HAP-1 (cell line): Measurements from ENCODE around the gene DTNBP1.

Experiments used
- DNase-seq, 2 experiments: peaks; one replicate each; pipeline ENCODE4 v3.0.0-alpha.2; 2016 to 2020; ENCODE audit warnings: low spot score in 2 of 2
- H3K27me3 ChIP-seq: fragments of 250-450 bp; sonication (Bioruptor Pico); 2 replicates; pipeline ENCODE4 v1.5.1; 2020; ENCODE audit warnings: low read depth, mild to moderate bottlenecking, moderate library complexity
- H3K36me3 ChIP-seq: fragments of 250-450 bp; sonication (Bioruptor Pico); replicated peaks from 2 replicates; pipeline ENCODE4 v1.5.1; 2020; ENCODE audit warnings: mild to moderate bottlenecking
- H3K4me1 ChIP-seq: fragments of 250-450 bp; sonication (Bioruptor Pico); 2 replicates; pipeline ENCODE4 v1.5.1; 2020; ENCODE audit warnings: mild to moderate bottlenecking
- H3K4me3 ChIP-seq: fragments of 250-450 bp; sonication (Bioruptor Pico); 2 replicates; pipeline ENCODE4 v1.5.1; 2020; ENCODE audit warnings: mild to moderate bottlenecking, moderate library complexity
- H3K9me3 ChIP-seq: fragments of 250-450 bp; sonication (Bioruptor Pico); 2 replicates; pipeline ENCODE4 v1.5.1; 2020; ENCODE audit warnings: mild to moderate bottlenecking, moderate library complexity
- in situ Hi-C: fragments of 300-500 bp; cut with MboI; formaldehyde crosslinking; loops from 3 replicates; pipeline ENCODE4 v1.14.3; 2020; ENCODE audit warnings: low sequenced_read_pairs, inconsistent platforms, mixed read lengths

Gene DTNBP1, protein sequence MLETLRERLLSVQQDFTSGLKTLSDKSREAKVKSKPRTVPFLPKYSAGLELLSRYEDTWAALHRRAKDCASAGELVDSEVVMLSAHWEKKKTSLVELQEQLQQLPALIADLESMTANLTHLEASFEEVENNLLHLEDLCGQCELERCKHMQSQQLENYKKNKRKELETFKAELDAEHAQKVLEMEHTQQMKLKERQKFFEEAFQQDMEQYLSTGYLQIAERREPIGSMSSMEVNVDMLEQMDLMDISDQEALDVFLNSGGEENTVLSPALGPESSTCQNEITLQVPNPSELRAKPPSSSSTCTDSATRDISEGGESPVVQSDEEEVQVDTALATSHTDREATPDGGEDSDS

GRCh38 chr6:15662326-15663129 lies at the start of gene DTNBP1:
Gene DTNBP1, minus strand, starts transcription at chr6:15663028. Its CDS starts 159 bp downstream, at chr6:15662869.
- Histone ChIP-seq H3K36me3 (peaks cover 4% of the 10 kb centered on the region; the same call in 1 of the 2 replicates), H3K27me3 (peaks cover 2% of the 10 kb centered on the region; the same call in 1 of the 2 replicates), H3K4me3 (peak within 1 kb of the TSS; percentile 74), H3K4me1 (peaks cover 21% of the 10 kb centered on the region), H3K9me3 (no peaks in the 10 kb centered on the region)
- DNase-seq, result peak; percentile 64 to 90
- in situ Hi-C loops, result no loop called here

DNA sequence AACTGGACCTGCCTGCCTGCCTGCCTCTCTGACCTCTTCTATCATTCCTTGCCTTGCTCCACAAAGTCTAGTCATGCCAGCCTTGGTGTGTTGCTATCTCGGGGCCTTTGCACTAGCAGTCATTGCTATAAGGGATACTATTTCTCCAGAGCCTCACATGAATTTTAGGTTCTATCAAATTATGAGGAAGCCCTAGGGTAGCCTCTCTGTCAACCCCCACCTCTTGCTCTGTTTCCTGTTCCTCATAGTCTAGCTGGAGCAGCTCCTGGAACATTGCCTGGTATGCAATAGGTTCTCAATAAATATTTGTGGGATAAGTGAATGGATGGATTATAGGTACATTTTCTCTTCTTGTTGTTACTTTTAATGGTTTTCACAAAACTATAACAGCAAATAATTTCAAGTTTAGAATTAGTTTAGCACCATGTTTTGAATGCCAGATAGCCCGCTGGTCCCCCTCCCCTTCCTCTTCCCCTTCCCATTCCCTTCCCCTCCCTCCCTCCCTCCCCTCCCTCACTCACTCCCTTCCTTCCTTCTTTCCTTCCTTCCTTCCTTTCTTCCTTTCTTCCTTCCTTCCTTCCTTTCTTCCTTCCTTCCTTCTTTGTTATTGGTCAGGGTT lies 46.9 kb upstream of the DTNBP1 start:
- Histone ChIP-seq H3K27me3 (no peaks in the 10 kb centered on the region), H3K4me3 (no peak overlapping the region), H3K9me3 (no peaks in the 10 kb centered on the region), H3K4me1 (peaks cover 4% of the 10 kb centered on the region; the same call in 1 of the 2 replicates), H3K36me3 (no peaks in the 10 kb centered on the region)
- DNase-seq, result no peak
- in situ Hi-C loops, result no loop called here

- peaks cover 2% of the 10 kb centered on the region; the same call in 1 of the 2 replicates for H3K9me3 ChIP-seq
- no peaks in the 10 kb centered on the region for H3K36me3 ChIP-seq
- no peak overlapping the region for H3K4me3 ChIP-seq
- in situ Hi-C loops, result no loop called here
- DNase-seq, result no peak
- no peaks in the 10 kb centered on the region for H3K27me3 ChIP-seq
- peaks cover 3% of the 10 kb centered on the region; the same call in 1 of the 2 replicates for H3K4me1 ChIP-seq
Measured at GRCh38 chr6:15708231-15708630, 45.4 kb upstream of the DTNBP1 start.

DNA sequence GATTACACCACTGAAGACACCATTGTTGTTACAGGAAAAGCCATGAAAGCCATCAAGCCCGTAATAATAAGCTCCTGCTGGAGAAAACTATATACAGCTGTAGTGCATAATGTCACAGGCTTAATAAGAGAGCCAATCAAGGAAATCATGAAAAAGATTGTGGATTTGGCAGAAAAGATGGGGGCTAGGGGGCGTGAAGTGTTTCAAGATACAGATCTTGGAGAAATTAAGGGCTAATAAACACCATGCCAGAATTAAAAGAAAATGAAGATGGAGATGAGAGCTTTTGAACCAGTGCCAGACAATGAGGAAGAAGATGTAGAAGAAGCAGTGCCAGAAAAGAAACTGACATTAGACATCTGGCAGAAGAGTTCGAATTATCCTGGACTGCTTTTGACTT lies 43.2 kb upstream of the DTNBP1 start:
- Histone ChIP-seq H3K27me3 (no peaks in the 10 kb centered on the region), H3K36me3 (no peaks in the 10 kb centered on the region), H3K9me3 (peaks cover 3% of the 10 kb centered on the region), H3K4me1 (no peaks in the 10 kb centered on the region), H3K4me3 (no peak overlapping the region)
- in situ Hi-C loops, result no loop called here
- no peak for DNase-seq

GRCh38 chr6:15698471-15698870 lies 35.6 kb upstream of the DTNBP1 start:
- H3K36me3 ChIP-seq, result no peaks in the 10 kb centered on the region
- H3K4me1 ChIP-seq, result no peaks in the 10 kb centered on the region
- DNase-seq, result no peak
- peaks cover 3% of the 10 kb centered on the region for H3K9me3 ChIP-seq
- no peak overlapping the region for H3K4me3 ChIP-seq
- H3K27me3 ChIP-seq, result no peaks in the 10 kb centered on the region
- in situ Hi-C loops, result loop anchor here (10.0 kb wide), 1 partner anchor 506 kb away; no protein-coding TSS in a partner anchor

- H3K27me3 ChIP-seq, result no peaks in the 10 kb centered on the region
- no peak for DNase-seq
- H3K4me3 ChIP-seq, result no peak overlapping the region
- in situ Hi-C loops, result loop anchor here (10.0 kb wide), 1 partner anchor 507 kb away; no protein-coding TSS in a partner anchor
- H3K4me1 ChIP-seq, result no peaks in the 10 kb centered on the region
- H3K36me3 ChIP-seq, result no peaks in the 10 kb centered on the region
- H3K9me3 ChIP-seq, result no peaks in the 10 kb centered on the region; the same call in 1 of the 2 replicates
Measured at GRCh38 chr6:15697895-15698294, 35.1 kb upstream of the DTNBP1 start.

DNA sequence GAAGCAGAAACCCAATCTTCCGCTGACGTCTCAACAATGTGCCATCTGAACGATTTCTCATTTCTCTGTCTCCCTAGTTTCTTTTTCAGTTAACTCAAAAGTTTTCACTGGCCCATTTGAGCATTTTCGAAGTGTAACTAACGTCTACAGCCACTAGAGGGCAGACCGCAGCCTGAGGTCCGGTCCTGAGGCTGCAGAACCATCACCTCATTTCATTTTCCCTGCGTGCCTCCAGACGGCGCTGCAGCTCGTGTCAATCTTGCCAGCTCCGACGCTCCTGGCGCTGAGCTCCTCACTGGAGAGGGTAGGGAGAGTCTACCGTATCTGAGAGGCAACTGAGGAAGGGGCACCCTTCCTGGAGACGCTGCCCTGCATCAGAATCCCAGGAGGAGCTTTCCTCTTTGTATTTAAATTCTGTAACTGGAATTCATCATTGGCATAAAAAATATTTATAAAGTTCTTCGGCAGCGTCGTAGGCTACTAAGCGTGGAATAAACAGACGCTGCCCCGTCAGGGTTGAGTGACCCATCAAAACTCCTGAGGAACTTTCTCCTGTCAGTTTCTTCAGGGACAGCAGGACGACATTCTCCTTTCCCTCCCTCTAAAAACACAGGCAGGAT lies 28.5 kb upstream of the DTNBP1 start:
- Histone ChIP-seq H3K4me1 (no peaks in the 10 kb centered on the region), H3K9me3 (no peaks in the 10 kb centered on the region), H3K27me3 (no peaks in the 10 kb centered on the region), H3K4me3 (no peak overlapping the region), H3K36me3 (no peaks in the 10 kb centered on the region)
- DNase-seq, result peak; percentile 86 to 89
- in situ Hi-C loops, result loop anchor here (5.0 to 10.0 kb wide), 2 partner anchors 436 to 513 kb away; partner anchors contain the start of gene MYLIP

DNA sequence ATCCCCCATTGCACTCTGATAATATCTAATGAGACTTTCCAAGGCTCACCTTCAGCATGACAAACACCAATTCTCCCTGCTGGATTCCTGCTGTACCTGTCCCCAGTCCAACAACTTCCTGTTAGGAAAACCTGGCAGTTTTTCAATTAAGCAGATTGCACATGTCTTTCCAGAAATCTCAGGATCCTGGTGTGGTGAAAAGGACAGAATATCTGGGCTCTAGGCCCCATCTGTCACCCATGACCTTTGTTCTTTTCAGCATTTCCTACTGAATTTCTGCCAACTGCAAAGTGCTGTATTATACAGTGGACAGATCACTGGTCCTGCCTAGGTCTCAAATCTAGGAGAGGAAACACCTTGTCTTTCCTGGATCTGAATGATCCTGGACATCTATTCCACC lies 27.7 kb upstream of the DTNBP1 start:
- no peaks in the 10 kb centered on the region for H3K36me3 ChIP-seq
- in situ Hi-C loops, result loop anchor here (5.0 to 10.0 kb wide), 2 partner anchors 437 to 514 kb away; partner anchors contain the start of gene MYLIP
- H3K4me3 ChIP-seq, result no peak overlapping the region
- DNase-seq, result no peak
- no peaks in the 10 kb centered on the region for H3K27me3 ChIP-seq
- H3K4me1 ChIP-seq, result no peaks in the 10 kb centered on the region
- no peaks in the 10 kb centered on the region for H3K9me3 ChIP-seq

- DNase-seq, result no peak
- no peaks in the 10 kb centered on the region for H3K27me3 ChIP-seq
- H3K9me3 ChIP-seq, result no peaks in the 10 kb centered on the region
- in situ Hi-C loops, result loop anchor here (5.0 to 10.0 kb wide), 3 partner anchors 437 to 515 kb away; partner anchors contain the start of gene MYLIP
- no peaks in the 10 kb centered on the region for H3K36me3 ChIP-seq
- H3K4me1 ChIP-seq, result no peaks in the 10 kb centered on the region
- no peak overlapping the region for H3K4me3 ChIP-seq
Measured at GRCh38 chr6:15689586-15690482, 27.0 kb upstream of the DTNBP1 start.

GRCh38 chr6:15685619-15686018 lies 22.8 kb upstream of the DTNBP1 start:
- Histone ChIP-seq H3K27me3 (no peaks in the 10 kb centered on the region), H3K9me3 (no peaks in the 10 kb centered on the region), H3K4me1 (no peaks in the 10 kb centered on the region), H3K4me3 (no peak overlapping the region), H3K36me3 (no peaks in the 10 kb centered on the region)
- no peak for DNase-seq
- in situ Hi-C loops, result loop anchor here (10.0 kb wide), 1 partner anchor 499 kb away; no protein-coding TSS in a partner anchor

DNA sequence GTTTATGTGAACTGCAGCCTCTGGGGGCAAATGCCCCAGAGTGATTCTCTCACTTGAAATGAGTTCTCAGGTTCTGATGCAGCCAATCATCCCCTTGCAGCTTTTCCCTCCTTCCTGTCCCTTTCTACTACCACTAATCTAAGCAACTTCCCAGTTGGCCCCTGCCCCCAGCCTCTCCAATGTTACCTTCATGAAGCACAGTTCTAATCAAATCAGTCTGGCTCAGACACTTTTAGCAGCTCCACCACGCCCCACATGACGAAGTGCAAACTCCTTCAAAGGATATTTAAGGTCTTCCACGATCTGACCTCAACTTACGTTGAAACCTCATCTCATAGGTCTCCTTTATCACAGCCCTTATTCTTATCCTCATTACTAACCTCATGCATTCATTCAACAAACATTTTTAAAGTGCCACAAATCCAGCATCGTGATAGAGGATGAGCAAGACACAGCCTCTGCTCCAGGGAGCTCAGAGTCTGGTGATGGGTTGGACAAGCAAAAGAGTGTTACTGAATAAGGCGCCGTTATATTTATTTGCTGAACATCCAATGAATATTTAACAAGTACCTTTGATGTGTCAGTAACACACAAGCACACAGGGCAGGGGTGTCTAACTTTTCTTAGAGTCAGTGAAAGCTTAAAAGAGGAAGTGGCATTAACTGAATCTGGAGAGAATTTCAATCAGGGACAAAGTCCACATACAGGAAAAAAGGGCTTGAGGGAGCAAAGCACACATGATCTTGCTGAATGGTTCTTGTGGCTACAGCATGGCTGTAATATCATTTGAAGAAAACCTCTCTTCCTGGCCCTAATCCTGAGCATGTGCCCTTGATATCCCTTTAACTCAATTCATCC lies 20.4 kb upstream of the DTNBP1 start:
- Histone ChIP-seq H3K4me1 (no peaks in the 10 kb centered on the region), H3K36me3 (no peaks in the 10 kb centered on the region), H3K9me3 (no peaks in the 10 kb centered on the region), H3K27me3 (no peaks in the 10 kb centered on the region), H3K4me3 (no peak overlapping the region)
- in situ Hi-C loops, result loop anchor here (10.0 kb wide), 1 partner anchor 502 kb away; no protein-coding TSS in a partner anchor
- DNase-seq, result no peak

DNA sequence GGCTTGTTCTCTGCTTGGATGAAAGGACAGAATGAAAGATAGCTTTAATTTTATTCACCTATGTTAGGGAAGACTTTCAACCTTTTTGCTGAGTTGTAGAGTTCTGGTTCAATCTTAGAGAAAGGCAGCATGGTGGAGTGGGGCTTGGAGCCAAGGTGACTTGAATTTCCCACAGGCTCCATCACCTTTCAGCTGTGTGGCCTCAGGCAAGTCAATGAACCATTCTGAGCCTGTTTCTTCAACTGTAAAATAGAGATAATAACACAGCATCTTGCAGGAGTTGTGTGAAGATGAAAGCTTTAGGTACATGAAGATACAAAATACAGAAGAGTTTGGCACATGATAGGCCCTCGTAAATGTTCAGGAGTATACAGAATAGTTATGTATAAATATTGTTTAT lies 19.1 kb upstream of the DTNBP1 start:
- no peak for DNase-seq
- in situ Hi-C loops, result loop anchor here (10.0 kb wide), 1 partner anchor 503 kb away; no protein-coding TSS in a partner anchor
- no peaks in the 10 kb centered on the region for H3K9me3 ChIP-seq

More for the DNA sequence above, 19.1 kb upstream of the DTNBP1 start:
- H3K27me3 ChIP-seq, result no peaks in the 10 kb centered on the region
- H3K4me3 ChIP-seq, result no peak overlapping the region
- no peaks in the 10 kb centered on the region for H3K4me1 ChIP-seq
- H3K36me3 ChIP-seq, result no peaks in the 10 kb centered on the region
